Measurements from ENCODE around the gene ALCAM.

GRCh38 chr3:105497386-105497785 lies 130.7 kb downstream of the ALCAM start:
- TF ChIP-seq POLR2A (IDR thresholded peaks at IDR 0.05) (no peak), CTCF (IDR thresholded peaks at IDR 0.05) (no peak), POLR2AphosphoS5 (IDR thresholded peaks at IDR 0.05) (no peak), EP300 (IDR thresholded peaks at IDR 0.05) (no peak)

Measured in stomach (tissue), 4 donors.